CD14-positive monocyte (primary cell): Measurements from ENCODE around the gene ARHGAP9. TPM values are rescaled to one million over a fixed set of nuclear protein-coding genes. Genes with fewer than 3 reads are reported as not detected.
A peak's percentile ranks its signal among the peaks of the same experiment; 100 is the strongest.

Experiments used
- DNase-seq, 3 donors: peaks; one replicate each; pipeline ENCODE4 v3.0.0-alpha.2; 2011 to 2022
- H2AFZ ChIP-seq: 2 replicates; pipeline ENCODE4 v1.6.0; 2012; ENCODE audit warnings: mild to moderate bottlenecking, low read depth, low read length, inconsistent platforms; ENCODE audit not compliant: insufficient read depth, poor library complexity, severe bottlenecking
- H3K27ac ChIP-seq, 2 donors: 1 replicate in 1 of 2; 2 replicates in 1 of 2; pipeline ENCODE4 v1.5.1; 2012 to 2013; ENCODE audit warnings: low read length in 2 of 2, control low read depth in 1 of 2, inconsistent platforms in 1 of 2, low read depth in 1 of 2, mild to moderate bottlenecking in 1 of 2
- H3K27me3 ChIP-seq, 2 donors: one replicate each; pipeline versions ENCODE4 v1.6.0 to v1.6.1; 2011 to 2013; ENCODE audit warnings: low read length in 2 of 2; ENCODE audit not compliant: control insufficient read depth in 2 of 2, insufficient read depth in 2 of 2
- H3K36me3 ChIP-seq, 2 donors: replicated peaks in 1 of 2; 1 replicate in 1 of 2; 2 replicates in 1 of 2; pipeline versions ENCODE4 v1.5.1 to v1.6.1; 2012 to 2013; ENCODE audit warnings: low read length in 2 of 2, control low read depth in 1 of 2, inconsistent platforms in 1 of 2, mild to moderate bottlenecking in 1 of 2; ENCODE audit not compliant: insufficient read depth in 2 of 2, control insufficient read depth in 1 of 2
- H3K4me1 ChIP-seq, 2 donors: 1 replicate in 1 of 2; 2 replicates in 1 of 2; pipeline versions ENCODE4 v1.5.1 to v1.6.1; 2012 to 2013; ENCODE audit warnings: low read length in 2 of 2, control low read depth in 1 of 2, inconsistent platforms in 1 of 2, mild to moderate bottlenecking in 1 of 2, moderate library complexity in 1 of 2; ENCODE audit not compliant: insufficient read depth in 2 of 2, control insufficient read depth in 1 of 2
- H3K4me2 ChIP-seq: replicated peaks from 2 replicates; pipeline ENCODE3; 2012; ENCODE audit warnings: low read length, moderate library complexity, mild to moderate bottlenecking; ENCODE audit not compliant: poor library complexity, severe bottlenecking; ENCODE audit errors: extremely low read depth
- H3K4me3 ChIP-seq, 3 experiments: fragments of 200-600 bp in 1 of 3; sonication (generic) in 1 of 3; replicated peaks in 1 of 3; 1 replicate in 2 of 3; 2 replicates in 1 of 3; pipeline ENCODE4 v1.5.1; 2011 to 2013; ENCODE audit warnings: low read length in 3 of 3, mild to moderate bottlenecking in 3 of 3, control low read depth in 2 of 3, low read depth in 2 of 3, inconsistent platforms in 1 of 3, moderate library complexity in 1 of 3
- H3K79me2 ChIP-seq: 2 replicates; pipeline ENCODE4 v1.6.0; 2012; ENCODE audit warnings: mild to moderate bottlenecking, control low read depth, inconsistent platforms, low read length, moderate library complexity; ENCODE audit not compliant: insufficient read depth
- H3K9ac ChIP-seq: 2 replicates; pipeline ENCODE4 v1.6.0; 2017; ENCODE audit warnings: low read length, mild to moderate bottlenecking; ENCODE audit not compliant: insufficient read depth, poor library complexity, severe bottlenecking
- H3K9me3 ChIP-seq, 2 donors: replicated peaks in 1 of 2; 1 replicate in 1 of 2; 2 replicates in 1 of 2; pipeline versions ENCODE4 v1.5.1 to v1.6.1; 2012 to 2013; ENCODE audit warnings: low read length in 2 of 2, control low read depth in 1 of 2; ENCODE audit not compliant: control insufficient read depth in 1 of 2, insufficient read depth in 1 of 2
- H4K20me1 ChIP-seq: 2 replicates; pipeline ENCODE4 v1.6.0; 2012; ENCODE audit warnings: mild to moderate bottlenecking, low read length, control low read depth, moderate library complexity; ENCODE audit not compliant: insufficient read depth
- H3K27ac Mint-ChIP-seq, 7 donors: one replicate each; pipeline ENCODE4 v1.8.0; 2020; ENCODE audit warnings: mild to moderate bottlenecking in 7 of 7, mixed read lengths in 7 of 7, moderate library complexity in 6 of 7, inconsistent platforms in 2 of 7
- H3K27me3 Mint-ChIP-seq, 3 donors: one replicate each; pipeline ENCODE4 v1.8.0; 2021 to 2022; ENCODE audit warnings: low read depth in 3 of 3, mild to moderate bottlenecking in 3 of 3, mixed read lengths in 3 of 3, moderate library complexity in 3 of 3, inconsistent platforms in 1 of 3
- H3K36me3 Mint-ChIP-seq, 2 donors: one replicate each; pipeline ENCODE4 v1.8.0; 2020; ENCODE audit warnings: mixed read lengths in 2 of 2, inconsistent platforms in 1 of 2, mild to moderate bottlenecking in 1 of 2
- H3K4me1 Mint-ChIP-seq: one replicate; pipeline ENCODE4 v1.8.0; 2020; ENCODE audit warnings: mild to moderate bottlenecking, mixed read lengths
- H3K4me3 Mint-ChIP-seq, 2 donors: one replicate each; pipeline ENCODE4 v1.8.0; 2020; ENCODE audit warnings: mild to moderate bottlenecking in 2 of 2, mixed read lengths in 2 of 2, moderate library complexity in 1 of 2
- H3K9me3 Mint-ChIP-seq, 7 donors: one replicate each; pipeline ENCODE4 v1.8.0; 2020 to 2022; ENCODE audit warnings: mixed read lengths in 7 of 7, mild to moderate bottlenecking in 6 of 7, moderate library complexity in 6 of 7, inconsistent platforms in 2 of 7
- WGBS: methylation state at CpG from one replicate; pipeline ENCODE4 v1.1.5; 2013; ENCODE audit warnings: missing lambda C conversion rate; ENCODE audit not compliant: insufficient coverage; 5-methylcytosine and 5-hydroxymethylcytosine counted together
- intact Hi-C, 2 donors: fragments of 100-400 bp; cut with micrococcal nuclease; formaldehyde crosslinking; loops; one replicate each; pipeline versions ENCODE4 v1.15.0 to v1.15.1; 2023
- polyA plus RNA-seq, 3 donors: library from polyadenylated mRNA; depleted of rRNA in 1 of 3; unstranded in 2 of 3; stranded (reverse) in 1 of 3; fragments of 300-500 nt in 2 of 3; fragments of >200 nt in 1 of 3; fragmentation: Illumina TruSeq in 2 of 3; gene quantifications; 1 replicate in 2 of 3; 2 replicates in 1 of 3; pipeline ENCODE4 v1.2.3, GENCODE V29; 2012 to 2021
- TF ChIP-seq, protein P1 (sequence below): fragments of 200-600 bp; IDR thresholded peaks from one replicate; pipeline ENCODE4 v1.8.0; 2022; ENCODE audit warnings: antibody characterized with exemption, mild to moderate bottlenecking

ARHGAP9 gene
- polyA plus RNA-seq, 3 donors: 211 to 581 (median 213) TPM

DNA sequence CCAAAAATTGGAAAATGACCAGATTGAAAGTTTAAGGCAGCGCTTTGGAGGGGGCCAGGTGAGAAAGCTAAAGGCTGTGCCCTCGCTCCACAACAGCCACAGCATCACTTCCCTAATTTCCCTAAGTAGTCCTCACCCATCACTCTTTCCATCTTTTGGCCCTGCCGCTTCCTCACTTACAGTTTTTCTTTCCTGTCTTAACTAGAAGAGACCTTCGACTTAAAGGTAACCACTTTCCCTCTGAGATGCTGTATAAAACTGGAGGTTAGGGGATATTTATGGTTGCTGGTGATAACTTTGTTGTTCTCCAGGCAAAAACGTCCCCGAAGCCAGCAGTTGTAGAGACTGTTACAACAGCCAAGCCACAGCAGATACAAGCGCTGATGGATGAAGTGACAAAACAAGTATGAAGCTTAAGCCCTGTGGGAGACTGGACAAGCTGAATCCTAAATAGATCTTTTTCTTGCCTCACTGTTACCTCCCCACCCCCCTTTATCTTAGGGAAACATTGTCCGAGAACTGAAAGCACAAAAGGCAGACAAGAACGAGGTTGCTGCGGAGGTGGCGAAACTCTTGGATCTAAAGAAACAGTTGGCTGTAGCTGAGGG is 36.4 kb upstream of the ARHGAP9 start:
- Mint-ChIP-seq H3K27ac (peak overlapping the region in 5 of 7 donors; percentile 1 to 77 (median 54)), H3K9me3 (no peaks in the 10 kb centered on the region), H3K4me3 (no peak overlapping the region), H3K4me1 (peaks cover 22% of the 10 kb centered on the region), H3K27me3 (peaks cover 0 to 1% (median 0%) of the 10 kb centered on the region in 3 donors), H3K36me3 (peaks cover 76 to 78% of the 10 kb centered on the region in 2 donors)
- peaks cover 22 to 23% of the 10 kb centered on the region in 2 donors for H3K4me1 ChIP-seq
- H3K27me3 ChIP-seq: no peaks in the 10 kb centered on the region
- no peak overlapping the region for H3K4me3 ChIP-seq
- DNase-seq: no peak
- intact Hi-C loops: no loop called here
- no peak overlapping the region for H2AFZ ChIP-seq
- peaks cover 67 to 72% of the 10 kb centered on the region in 2 donors for H3K36me3 ChIP-seq
- 69% methylated on average over 8 of the region's 11 CpGs for WGBS
- peak overlapping the region in 1 of 2 donors; percentile 56 for H3K27ac ChIP-seq
- no peak overlapping the region for H3K9ac ChIP-seq
- H3K79me2 ChIP-seq: peaks cover 38% of the 10 kb centered on the region
- no peak overlapping the region for H3K4me2 ChIP-seq
- H4K20me1 ChIP-seq: peaks cover 58% of the 10 kb centered on the region
- no peaks in the 10 kb centered on the region for H3K9me3 ChIP-seq
- TF ChIP-seq, protein P1, sequence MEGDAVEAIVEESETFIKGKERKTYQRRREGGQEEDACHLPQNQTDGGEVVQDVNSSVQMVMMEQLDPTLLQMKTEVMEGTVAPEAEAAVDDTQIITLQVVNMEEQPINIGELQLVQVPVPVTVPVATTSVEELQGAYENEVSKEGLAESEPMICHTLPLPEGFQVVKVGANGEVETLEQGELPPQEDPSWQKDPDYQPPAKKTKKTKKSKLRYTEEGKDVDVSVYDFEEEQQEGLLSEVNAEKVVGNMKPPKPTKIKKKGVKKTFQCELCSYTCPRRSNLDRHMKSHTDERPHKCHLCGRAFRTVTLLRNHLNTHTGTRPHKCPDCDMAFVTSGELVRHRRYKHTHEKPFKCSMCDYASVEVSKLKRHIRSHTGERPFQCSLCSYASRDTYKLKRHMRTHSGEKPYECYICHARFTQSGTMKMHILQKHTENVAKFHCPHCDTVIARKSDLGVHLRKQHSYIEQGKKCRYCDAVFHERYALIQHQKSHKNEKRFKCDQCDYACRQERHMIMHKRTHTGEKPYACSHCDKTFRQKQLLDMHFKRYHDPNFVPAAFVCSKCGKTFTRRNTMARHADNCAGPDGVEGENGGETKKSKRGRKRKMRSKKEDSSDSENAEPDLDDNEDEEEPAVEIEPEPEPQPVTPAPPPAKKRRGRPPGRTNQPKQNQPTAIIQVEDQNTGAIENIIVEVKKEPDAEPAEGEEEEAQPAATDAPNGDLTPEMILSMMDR: no peak

DNA sequence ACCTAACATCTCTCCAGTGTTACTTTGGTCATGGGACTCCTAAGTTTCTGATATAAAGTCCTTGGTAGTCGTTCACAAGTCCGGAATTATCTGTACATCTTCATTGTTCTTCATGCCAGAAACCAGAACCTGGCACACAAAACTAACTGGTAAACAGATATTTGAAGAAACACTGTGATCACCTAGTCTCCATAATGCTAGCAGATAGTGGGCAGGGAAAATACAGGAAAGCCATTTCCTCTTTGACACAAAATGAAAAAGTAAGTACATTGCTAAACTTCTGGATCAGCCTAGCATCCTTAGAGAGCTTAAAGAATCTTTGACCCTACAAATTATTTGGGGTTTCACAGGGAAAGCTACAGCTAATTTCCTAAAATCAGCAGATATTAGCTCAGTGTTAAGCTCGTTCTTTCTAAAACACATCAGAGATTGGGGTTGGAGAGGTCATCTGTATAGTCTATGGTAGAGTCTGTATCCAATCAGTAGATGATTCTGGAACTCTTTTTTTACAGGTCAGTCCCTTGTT is 35.8 kb upstream of the ARHGAP9 start:
- no peak overlapping the region for H2AFZ ChIP-seq
- peak overlapping the region in 1 of 2 donors; percentile 56 for H3K27ac ChIP-seq
- no peak overlapping the region for H3K4me3 Mint-ChIP-seq
- no peak overlapping the region for H3K9ac ChIP-seq
- no peaks in the 10 kb centered on the region for H3K9me3 ChIP-seq
- H3K4me2 ChIP-seq: no peak overlapping the region
- H3K4me3 ChIP-seq: no peak overlapping the region
- peak overlapping the region in 2 of 7 donors; percentile 4 to 29 for H3K27ac Mint-ChIP-seq
- no peak for DNase-seq
- H3K4me1 Mint-ChIP-seq: peaks cover 19% of the 10 kb centered on the region
- peaks cover 79 to 82% of the 10 kb centered on the region in 2 donors for H3K36me3 Mint-ChIP-seq
- no CpG with 5 or more reads among the region's 3 CpGs for WGBS
- peaks cover 19 to 20% of the 10 kb centered on the region in 2 donors for H3K4me1 ChIP-seq
- H3K27me3 Mint-ChIP-seq: peaks cover 0 to 1% (median 0%) of the 10 kb centered on the region in 3 donors
- H3K79me2 ChIP-seq: peaks cover 38% of the 10 kb centered on the region
- H3K9me3 Mint-ChIP-seq: peaks cover 0 to 1% (median 0%) of the 10 kb centered on the region in 7 donors
- intact Hi-C loops: no loop called here
- peaks cover 58% of the 10 kb centered on the region for H4K20me1 ChIP-seq
- TF ChIP-seq, protein P1: no peak
- H3K36me3 ChIP-seq: peaks cover 68 to 78% of the 10 kb centered on the region in 2 donors
- no peaks in the 10 kb centered on the region for H3K27me3 ChIP-seq
